Measurements from ENCODE around the gene SLC34A1.
"Not testable (repeated sequence)": the region's sequence is repeated elsewhere in the genome, so short reads cannot be mapped to it uniquely, and the experiment has no call there.

Gene SLC34A1

DNA sequence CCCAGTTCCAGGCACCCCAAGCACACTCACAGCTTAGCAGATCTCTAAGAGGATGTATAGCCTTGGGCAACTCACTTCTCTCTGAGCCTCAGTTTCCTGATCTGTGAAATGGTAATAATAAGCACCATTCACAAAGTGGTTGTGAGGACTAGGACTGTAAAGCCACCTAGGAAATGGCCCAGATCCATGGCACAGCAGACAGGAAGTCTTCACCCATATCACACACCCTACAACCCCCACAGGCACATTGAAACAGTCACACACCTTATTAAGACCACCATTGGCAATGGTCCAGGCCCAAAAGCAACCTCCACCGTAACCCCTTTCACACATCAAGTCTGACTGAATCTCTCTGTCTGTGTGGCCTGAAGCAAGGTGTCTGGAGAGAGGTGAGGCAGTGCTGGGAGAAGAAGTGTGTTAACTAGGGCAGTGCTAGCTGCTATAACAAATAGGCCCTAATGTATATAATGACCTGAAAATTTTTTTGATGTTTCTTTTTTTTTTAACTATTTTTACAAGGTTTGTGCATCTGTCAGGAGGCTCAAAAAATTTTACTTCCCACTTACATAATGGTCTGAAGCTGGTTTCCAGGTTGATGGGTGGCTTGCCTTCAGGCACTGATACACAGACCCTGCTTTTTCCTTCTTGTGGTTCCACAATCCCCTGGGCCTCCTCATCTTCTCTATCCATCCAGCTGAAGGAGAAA is 28.9 kb upstream of the SLC34A1 start:
- DNase-seq (ENCODE audit: low read depth in 2 of 2): no peak

- DNase-seq (ENCODE audit: low read depth in 2 of 2): no peak
These were observed 28.4 kb upstream of the SLC34A1 start for GRCh38 chr5:177355868-177356168.

DNA sequence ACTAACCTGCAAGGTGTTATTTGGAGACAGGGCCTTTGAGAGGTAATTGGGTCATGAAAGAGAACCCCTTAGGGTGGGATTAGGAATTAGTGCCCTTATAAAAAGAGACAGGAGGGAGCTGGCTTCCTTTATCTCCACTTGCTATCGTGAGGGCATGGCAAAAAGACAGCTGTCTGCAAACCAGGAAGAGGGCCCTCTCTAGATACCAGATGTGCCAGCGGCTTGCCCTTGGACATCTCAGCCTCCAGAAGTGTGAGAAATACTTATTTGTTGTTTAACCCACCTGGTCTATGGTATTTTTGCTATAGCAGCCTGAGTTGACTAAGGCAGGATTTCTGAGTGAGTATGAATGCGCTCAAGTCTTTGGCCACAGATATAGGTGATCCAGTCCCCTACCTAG is 27.5 kb upstream of the SLC34A1 start:
- DNase-seq (ENCODE audit: low read depth in 2 of 2): no peak

GRCh38 chr5:177357146-177357458 is 27.1 kb upstream of the SLC34A1 start:
- no peak for DNase-seq (ENCODE audit: low read depth in 2 of 2)

DNA sequence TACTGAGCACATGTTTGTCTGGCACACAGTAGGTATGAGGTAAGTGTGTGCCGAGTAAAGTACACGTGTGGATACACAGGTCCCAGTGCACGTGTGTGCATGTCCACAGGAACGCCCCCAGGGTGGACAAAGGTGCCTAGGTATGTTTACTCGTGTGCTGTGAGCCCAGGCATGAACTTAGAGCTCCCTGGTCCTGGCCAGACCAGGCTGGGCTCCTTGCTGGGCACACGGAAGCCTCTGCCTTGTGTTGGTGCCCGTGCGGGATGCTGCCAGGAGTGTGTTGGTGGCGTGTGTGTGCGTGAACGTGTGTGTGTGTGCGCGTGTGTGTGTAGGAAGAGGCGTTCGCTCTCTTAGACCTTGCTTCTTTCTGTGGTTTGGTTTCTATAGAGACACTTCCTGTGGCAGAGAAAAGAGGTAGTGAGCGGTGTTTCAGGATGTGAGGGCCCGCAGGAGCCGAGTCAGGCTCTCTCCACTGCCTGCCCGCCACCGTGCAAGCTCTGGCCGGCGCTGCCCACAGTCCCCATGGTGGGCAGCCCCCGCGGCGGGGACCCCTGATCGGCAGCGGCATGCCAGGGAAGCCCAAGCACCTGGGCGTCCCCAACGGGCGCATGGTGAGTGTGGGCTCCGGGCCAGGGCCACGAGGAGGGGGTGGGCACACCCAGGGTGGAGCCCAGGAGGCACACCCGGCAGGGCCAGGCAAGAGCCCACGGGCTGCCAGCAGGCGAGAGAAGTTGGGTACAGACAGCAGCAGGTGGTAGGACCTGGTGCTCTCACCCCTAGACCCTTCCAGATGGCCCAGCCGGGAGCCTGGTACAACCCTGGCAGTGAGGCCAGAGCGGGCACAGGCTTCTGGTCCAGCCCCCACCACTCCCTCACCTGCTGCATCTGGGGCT is 26.5 kb upstream of the SLC34A1 start, which contains the start of gene RGS14:
Gene RGS14, plus strand, starts transcription at position 466 of the 893 bp plus-strand sequence. Its CDS starts 101 bp downstream, at position 567.
- peak in 1 of 2 donors; percentile 55 for DNase-seq (ENCODE audit: low read depth in 2 of 2)

- no peak for DNase-seq (ENCODE audit: low read depth in 2 of 2)
These were observed 25.8 kb upstream of the SLC34A1 start for GRCh38 chr5:177358370-177358819.

DNA sequence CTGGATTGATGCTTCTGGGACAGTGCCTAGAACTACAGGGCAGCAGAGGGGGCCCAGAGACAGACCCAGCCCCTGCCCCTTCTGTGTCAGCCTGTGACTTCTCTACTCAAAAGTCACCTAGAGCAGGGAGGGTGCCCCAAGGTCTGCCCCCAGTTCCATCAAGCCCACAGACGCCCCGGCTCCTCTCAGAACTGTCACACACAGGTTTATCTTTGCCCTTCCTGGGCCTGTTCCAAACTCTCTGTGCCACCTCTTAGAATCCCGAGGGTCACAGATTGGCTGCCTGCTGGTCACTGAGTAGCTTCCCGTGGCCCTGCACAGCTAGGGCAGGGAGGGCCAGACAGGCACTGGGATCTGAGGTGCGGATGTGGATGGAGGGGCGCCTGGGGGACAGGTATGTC is 24.8 kb upstream of the SLC34A1 start:
- DNase-seq (ENCODE audit: low read depth in 2 of 2): no peak

DNA sequence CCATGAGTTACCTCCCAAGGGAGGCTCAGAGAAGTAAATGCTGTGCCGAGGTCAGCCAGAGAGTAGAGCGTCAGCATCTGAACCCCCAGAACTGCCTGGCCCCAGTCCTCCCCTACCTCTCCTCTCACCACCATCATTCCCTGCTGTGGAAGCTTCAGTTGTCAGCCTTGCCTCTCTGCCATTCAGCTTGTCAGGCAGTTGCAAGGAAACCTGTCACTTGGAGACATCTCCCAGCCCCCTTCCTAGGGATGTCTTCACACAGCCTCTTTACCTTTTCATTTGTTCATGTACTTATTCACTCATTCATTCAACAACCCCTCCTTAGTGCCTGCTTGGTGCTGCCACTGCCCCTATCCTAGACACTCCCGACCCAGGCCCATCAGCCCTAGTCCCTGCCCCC is 24.4 kb upstream of the SLC34A1 start:
- DNase-seq (ENCODE audit: low read depth in 2 of 2): no peak

GRCh38 chr5:177360740-177361139 is 23.5 kb upstream of the SLC34A1 start:
- not testable (repeated sequence) for DNase-seq (ENCODE audit: low read depth in 2 of 2)

DNA sequence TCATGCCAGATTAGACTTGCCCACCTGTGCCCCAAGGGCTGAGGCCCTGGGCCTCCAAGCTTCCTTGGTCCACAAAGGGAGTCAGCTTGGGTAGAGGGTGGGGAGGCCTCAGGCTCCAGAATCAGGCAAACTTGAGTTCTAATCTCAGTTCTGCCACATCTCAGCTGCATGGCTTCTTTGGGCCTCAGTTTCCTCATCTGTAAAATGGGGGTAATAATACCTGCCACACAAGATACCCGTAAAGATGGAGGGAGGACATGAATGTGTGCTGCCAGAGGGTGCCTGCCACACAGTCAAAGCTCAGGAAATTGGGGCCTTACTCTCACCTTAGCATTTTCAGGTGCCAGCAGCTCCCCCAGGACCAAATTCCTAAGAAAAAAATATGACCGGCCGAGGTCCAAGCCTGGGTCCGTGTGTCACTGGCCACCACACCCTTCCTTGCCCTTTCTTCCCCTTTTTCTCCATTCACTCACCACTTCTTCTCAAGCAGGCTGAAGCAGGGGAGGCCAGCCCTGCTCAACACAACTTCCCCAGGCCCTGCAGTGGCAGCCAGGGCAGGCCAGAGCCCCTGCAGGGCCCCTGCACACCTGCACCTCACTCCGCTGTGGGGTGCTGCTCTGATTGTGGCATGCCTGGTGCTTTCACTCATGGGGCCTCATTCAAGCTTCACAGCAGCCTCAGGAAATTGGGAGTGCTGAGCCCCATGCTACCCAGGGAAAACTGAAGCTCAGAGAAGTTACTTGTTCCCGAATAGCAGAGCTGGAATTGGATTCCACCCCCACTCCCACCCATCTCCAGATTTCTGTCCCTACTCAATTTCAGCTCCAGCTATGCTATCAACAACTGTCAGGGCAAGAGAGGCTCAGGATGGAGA is 22.6 kb upstream of the SLC34A1 start:
- DNase-seq (ENCODE audit: low read depth in 2 of 2): no peak

- no peak for DNase-seq (ENCODE audit: low read depth in 2 of 2)
These were observed 22.0 kb upstream of the SLC34A1 start for GRCh38 chr5:177362292-177362609.

DNA sequence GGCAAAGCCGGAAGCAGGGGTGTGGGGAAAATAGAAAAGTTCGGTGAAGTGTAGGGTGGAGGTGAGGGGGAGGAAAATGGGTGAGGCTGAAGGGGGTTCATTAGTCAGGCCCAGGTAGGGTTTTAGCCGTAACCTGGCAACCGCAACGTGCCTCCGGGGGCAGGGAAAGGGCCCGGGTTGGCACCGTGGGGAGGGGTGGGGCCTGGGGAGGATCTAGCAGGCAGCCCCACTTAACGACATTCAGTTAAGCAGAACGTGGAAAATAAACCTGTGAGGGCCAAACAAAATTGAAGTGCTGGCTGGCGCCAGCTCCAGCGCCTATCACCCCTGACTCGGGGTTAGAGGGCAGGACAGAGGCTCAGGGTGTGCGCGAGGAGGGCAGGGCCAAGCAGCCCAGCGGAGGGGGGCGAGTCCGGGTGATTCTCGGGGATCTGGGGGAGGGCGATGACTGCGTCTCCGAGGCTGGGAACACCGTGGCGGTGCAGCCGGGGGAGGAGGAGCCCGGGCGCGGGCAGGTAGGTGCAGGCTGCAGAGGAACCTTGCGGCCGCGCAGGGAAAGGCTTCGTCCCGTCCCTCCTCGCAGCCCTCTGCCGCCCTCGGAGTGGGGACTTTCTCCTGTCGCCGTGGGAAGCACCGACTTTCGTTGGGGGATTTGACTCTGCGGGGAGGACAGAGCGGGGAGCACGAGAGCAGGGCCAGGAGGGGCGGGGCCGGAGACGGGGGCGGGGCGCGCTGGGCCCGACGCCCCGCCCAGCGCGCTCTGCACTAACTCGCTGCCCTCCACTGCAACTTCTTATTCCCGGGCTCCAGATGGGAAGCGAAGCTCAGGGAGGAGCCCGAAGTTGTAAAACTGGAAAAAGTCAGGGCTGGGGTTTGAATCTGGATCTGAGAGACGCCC is 21.4 kb upstream of the SLC34A1 start:
- DNase-seq (ENCODE audit: low read depth in 2 of 2): peak; percentile 54

GRCh38 chr5:177363565-177363964 is 20.7 kb upstream of the SLC34A1 start:
- DNase-seq (ENCODE audit: low read depth in 2 of 2): no peak

DNA sequence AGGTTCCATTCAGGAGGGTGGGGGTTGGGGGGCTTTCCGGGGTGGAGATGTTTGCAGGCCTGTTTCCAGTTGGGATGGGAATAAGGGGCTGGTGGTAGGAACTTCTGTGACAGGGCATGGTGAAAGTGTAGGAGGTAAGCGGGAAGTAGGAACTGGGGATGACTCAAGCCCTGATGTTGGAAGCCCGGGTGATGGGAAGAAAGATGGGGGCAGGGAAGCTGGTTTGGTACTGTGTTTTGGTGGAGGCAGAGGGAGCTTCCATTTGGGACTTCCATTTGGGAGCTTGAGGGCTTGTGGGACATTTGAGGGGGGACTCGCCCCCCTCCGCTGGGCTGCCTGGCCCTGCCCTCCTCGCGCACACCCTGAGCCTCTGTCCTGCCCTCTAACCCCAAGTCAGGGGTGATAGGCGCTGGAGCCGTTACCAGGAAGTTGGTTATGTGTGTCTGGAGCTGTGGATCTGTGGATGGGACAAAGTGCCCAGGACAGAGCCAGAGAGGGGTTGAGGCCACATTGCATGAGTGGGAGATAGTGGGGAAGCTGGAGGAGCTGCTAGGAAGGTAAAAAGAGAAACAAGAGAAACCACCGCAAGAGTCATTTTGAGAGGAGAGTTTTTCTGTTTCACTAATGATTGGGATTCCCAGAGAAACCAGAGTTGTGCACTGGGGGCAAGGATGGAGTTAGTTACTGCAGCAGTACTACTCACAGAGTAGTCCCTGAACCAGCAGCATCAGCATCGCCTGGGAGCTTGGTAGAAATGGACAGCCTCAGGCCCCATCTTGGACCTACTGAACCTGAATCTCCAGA is 19.9 kb upstream of the SLC34A1 start:
- no peak for DNase-seq (ENCODE audit: low read depth in 2 of 2)

DNA sequence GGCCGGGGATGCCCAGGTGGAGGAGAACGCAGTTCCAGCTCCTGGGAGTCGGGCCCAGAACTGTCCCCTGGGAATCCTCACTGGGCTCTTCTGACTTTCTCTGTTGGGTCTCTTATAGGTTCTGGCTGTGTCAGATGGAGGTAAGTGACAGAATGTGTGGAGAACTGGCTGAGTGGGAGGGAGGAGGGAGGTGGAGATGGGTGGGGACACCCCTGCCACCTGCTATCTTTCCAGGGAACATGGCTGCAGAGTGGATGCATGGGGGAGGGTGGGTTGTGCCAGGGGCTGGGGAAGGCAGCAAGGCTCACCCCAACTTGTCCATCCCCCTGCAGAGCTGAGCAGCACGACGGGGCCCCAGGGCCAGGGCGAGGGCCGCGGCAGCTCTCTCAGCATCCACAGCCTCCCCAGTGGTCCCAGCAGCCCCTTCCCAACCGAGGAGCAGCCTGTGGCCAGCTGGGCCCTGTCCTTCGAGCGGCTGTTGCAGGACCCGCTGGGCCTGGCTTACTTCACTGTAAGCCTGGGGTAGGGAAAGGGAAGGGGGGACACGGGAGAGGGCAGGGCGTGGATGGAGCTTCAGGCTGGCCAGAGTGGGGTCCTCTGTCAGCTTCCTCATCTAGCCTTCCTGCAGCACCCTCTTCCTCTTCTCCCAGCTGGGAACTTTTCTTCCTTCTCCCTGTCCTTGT is 18.2 kb upstream of the SLC34A1 start:
- DNase-seq (ENCODE audit: low read depth in 2 of 2): no peak

GRCh38 chr5:177366528-177367322 is 17.5 kb upstream of the SLC34A1 start:
- no peak for DNase-seq (ENCODE audit: low read depth in 2 of 2)

DNA sequence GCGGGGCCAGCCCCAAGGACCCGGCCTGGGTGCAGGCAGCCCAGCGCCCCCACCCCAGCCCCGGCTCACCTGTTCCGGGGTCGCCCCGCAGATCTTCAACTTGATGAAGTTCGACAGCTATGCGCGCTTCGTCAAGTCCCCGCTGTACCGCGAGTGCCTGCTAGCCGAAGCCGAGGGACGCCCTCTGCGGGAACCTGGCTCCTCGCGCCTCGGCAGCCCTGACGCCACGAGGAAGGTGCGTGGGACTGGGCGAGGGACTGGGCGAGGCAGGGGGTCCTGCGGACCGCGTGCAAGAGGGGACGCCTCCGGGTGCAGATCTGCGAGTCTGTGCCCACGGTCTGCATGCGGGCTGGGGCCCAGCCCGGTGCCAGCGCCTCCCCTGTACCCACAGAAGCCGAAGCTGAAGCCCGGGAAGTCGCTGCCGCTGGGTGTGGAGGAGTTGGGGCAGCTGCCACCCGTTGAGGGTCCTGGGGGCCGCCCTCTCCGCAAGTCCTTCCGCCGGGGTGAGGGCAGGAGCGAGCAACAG is 16.8 kb upstream of the SLC34A1 start:
- no peak for DNase-seq (ENCODE audit: low read depth in 2 of 2)

DNA sequence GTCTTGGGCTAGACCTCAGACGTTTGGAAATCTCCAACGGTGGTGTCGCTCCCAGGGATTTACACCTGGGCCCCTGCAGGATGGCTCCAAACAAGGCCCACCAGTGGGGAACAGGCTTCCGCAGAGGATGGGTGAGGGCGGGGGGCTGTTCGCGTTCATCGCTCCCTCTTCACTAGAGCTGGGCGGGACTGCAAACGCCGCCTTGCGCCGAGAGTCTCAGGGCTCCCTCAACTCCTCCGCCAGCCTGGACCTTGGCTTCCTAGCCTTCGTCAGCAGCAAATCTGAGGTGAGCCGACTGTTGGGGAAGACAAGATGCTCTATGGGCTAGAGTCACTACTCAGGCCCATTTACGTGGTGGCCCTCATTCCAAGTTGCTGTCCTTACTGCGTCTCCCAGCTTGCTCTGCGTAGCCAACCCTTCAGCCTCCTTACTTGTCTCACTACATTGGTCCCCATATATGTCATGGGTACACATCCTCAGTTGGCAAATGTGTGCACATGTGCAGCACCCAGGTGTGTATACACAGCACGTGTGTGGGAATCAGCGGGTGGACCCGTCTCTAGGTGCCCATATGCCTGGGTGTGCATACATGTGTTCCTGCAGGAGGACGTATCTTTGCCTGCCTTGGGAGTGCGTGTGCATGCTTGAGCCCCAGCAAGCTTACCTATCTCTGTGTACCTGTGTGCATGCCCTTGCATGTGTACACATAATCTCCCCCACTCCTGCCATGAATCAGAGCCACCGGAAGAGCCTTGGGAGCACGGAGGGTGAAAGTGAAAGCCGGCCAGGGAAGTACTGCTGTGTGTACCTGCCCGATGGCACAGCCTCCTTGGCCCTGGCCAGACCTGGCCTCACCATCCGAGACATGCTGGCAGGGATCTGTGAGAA is 16.0 kb upstream of the SLC34A1 start:
- DNase-seq (ENCODE audit: low read depth in 2 of 2): no peak

Measured in stimulated activated CD4-positive, alpha-beta T cell treated with anti-CD3 and anti-CD28 coated beads, Interleukin-4, amount 100 ng/mL, for 48 hours (primary cell).